ENCODE measurements around the gene SLC2A1. TPM values are rescaled to one million over a fixed set of nuclear protein-coding genes. Genes with fewer than 3 reads are reported as not detected.
A peak's percentile ranks its signal among the peaks of the same experiment; 100 is the strongest.

SLC2A1 gene
- total RNA-seq, 1 experiment from 2014 or later = 244 TPM

- no peak for DNase-seq (ENCODE audit: low read depth)
These were observed 2.1 kb upstream of the SLC2A1 start for GRCh38 chr1:42960566-42961311.

GRCh38 chr1:42960122-42960390 is 1.4 kb upstream of the SLC2A1 start:
- no peak for DNase-seq (ENCODE audit: low read depth)

- peak; percentile 60 for DNase-seq (ENCODE audit: low read depth)
These were observed 684 bp downstream of the SLC2A1 start for GRCh38 chr1:42957880-42958487.

GRCh38 chr1:42957229-42957879 is 1.3 kb downstream of the SLC2A1 start:
- DNase-seq (ENCODE audit: low read depth) = no peak

GRCh38 chr1:42956739-42957138 is 1.9 kb downstream of the SLC2A1 start:
- DNase-seq (ENCODE audit: low read depth) = no peak

- DNase-seq (ENCODE audit: low read depth) = no peak
These were observed 3.2 kb downstream of the SLC2A1 start for GRCh38 chr1:42955311-42956063.

- DNase-seq (ENCODE audit: low read depth) = no peak
These were observed 5.2 kb downstream of the SLC2A1 start for GRCh38 chr1:42953182-42954180.

GRCh38 chr1:42952303-42953001 is 6.2 kb downstream of the SLC2A1 start:
- peak; percentile 49 for DNase-seq (ENCODE audit: low read depth)

- no peak for DNase-seq (ENCODE audit: low read depth)
These were observed 7.1 kb downstream of the SLC2A1 start for GRCh38 chr1:42951588-42951987.

- DNase-seq (ENCODE audit: low read depth) = peak; percentile 73
These were observed 8.6 kb downstream of the SLC2A1 start for GRCh38 chr1:42950116-42950481.

GRCh38 chr1:42949312-42950115 is 9.2 kb downstream of the SLC2A1 start:
- peak; percentile 54 for DNase-seq (ENCODE audit: low read depth)

- DNase-seq (ENCODE audit: low read depth) = no peak
These were observed 10.5 kb downstream of the SLC2A1 start for GRCh38 chr1:42947965-42948732.

GRCh38 chr1:42947117-42947516 is 11.6 kb downstream of the SLC2A1 start:
- DNase-seq (ENCODE audit: low read depth) = peak; percentile 31

GRCh38 chr1:42946120-42946898 is 12.4 kb downstream of the SLC2A1 start:
- no peak for DNase-seq (ENCODE audit: low read depth)

GRCh38 chr1:42945164-42945563 is 13.5 kb downstream of the SLC2A1 start:
- DNase-seq (ENCODE audit: low read depth) = no peak

- no peak for DNase-seq (ENCODE audit: low read depth)
These were observed 14.3 kb downstream of the SLC2A1 start for GRCh38 chr1:42944246-42944928.

GRCh38 chr1:42943728-42944127 is 14.9 kb downstream of the SLC2A1 start:
- DNase-seq (ENCODE audit: low read depth) = no peak
